Measurements from ENCODE around the gene ADAMTS8. TPM values are rescaled to one million over a fixed set of nuclear protein-coding genes. Genes with fewer than 3 reads are reported as not detected.

ADAMTS8 gene
- total RNA-seq, 2 donors from 2014 or later: 1.00 to 4.0 TPM

GRCh38 chr11:130434521-130435223, 6.3 kb upstream of the ADAMTS8 start:
- no peak overlapping the region for H3K4me3 Mint-ChIP-seq

GRCh38 chr11:130433357-130433756, 4.9 kb upstream of the ADAMTS8 start:
- Histone ChIP-seq H3K4me3 (ENCODE audit: low read length) (no peak overlapping the region), H3K4me1 (ENCODE audit: control insufficient read depth, insufficient read depth, low read length) (no peaks in the 10 kb centered on the region), H3K9me3 (ENCODE audit: control insufficient read depth, low read length) (no peaks in the 10 kb centered on the region), H3K27me3 (ENCODE audit: control insufficient read depth, insufficient read depth, low read length, poor library complexity, severe bottlenecking) (peaks cover 26% of the 10 kb centered on the region), H3K36me3 (ENCODE audit: control insufficient read depth, insufficient read depth, low read length) (no peaks in the 10 kb centered on the region), H3K9ac (ENCODE audit: extremely low read depth, low read length, poor library complexity, severe bottlenecking) (no peak overlapping the region), H3K27ac (ENCODE audit: low read depth, low read length) (no peak overlapping the region)
- Mint-ChIP-seq H3K36me3 (ENCODE audit: low read depth) (no peaks in the 10 kb centered on the region), H3K9me3 (no peaks in the 10 kb centered on the region), H3K4me1 (peaks cover 8% of the 10 kb centered on the region), H3K27me3 (ENCODE audit: insufficient read depth) (peaks cover 33% of the 10 kb centered on the region), H3K4me3 (no peak overlapping the region), H3K27ac (no peak overlapping the region)
- DNase-seq: no peak
- 90 to 93% methylated on average over 3 to 4 of the region's 4 CpGs for WGBS, 2 experiments (ENCODE audit: insufficient coverage in 1 of 2, insufficient read length in 1 of 2)
- no peak for TF ChIP-seq CTCF (conservative IDR thresholded peaks at IDR 0.05)

More at GRCh38 chr11:130434521-130435223, 6.3 kb upstream of the ADAMTS8 start:
- H3K27ac Mint-ChIP-seq: no peak overlapping the region
- peak; percentile 90 for DNase-seq
- peak overlapping the region; percentile 88 for H3K4me3 ChIP-seq (ENCODE audit: low read length)
- H3K4me1 ChIP-seq (ENCODE audit: control insufficient read depth, insufficient read depth, low read length): no peaks in the 10 kb centered on the region
- TF ChIP-seq CTCF (conservative IDR thresholded peaks at IDR 0.05): peak; percentile 75
- no peaks in the 10 kb centered on the region for H3K36me3 ChIP-seq (ENCODE audit: control insufficient read depth, insufficient read depth, low read length)
- H3K4me1 Mint-ChIP-seq: peaks cover 1% of the 10 kb centered on the region
- H3K9ac ChIP-seq (ENCODE audit: extremely low read depth, low read length, poor library complexity, severe bottlenecking): peak overlapping the region; percentile 15
- H3K36me3 Mint-ChIP-seq (ENCODE audit: low read depth): no peaks in the 10 kb centered on the region
- peaks cover 23% of the 10 kb centered on the region for H3K27me3 Mint-ChIP-seq (ENCODE audit: insufficient read depth)
- 1% methylated on average over 13 to 18 of the region's 20 CpGs for WGBS, 2 experiments (ENCODE audit: insufficient coverage in 1 of 2, insufficient read length in 1 of 2)
- no peaks in the 10 kb centered on the region for H3K9me3 Mint-ChIP-seq
- H3K27me3 ChIP-seq (ENCODE audit: control insufficient read depth, insufficient read depth, low read length, poor library complexity, severe bottlenecking): peaks cover 12% of the 10 kb centered on the region
- H3K9me3 ChIP-seq (ENCODE audit: control insufficient read depth, low read length): no peaks in the 10 kb centered on the region
- H3K27ac ChIP-seq (ENCODE audit: low read depth, low read length): no peak overlapping the region

DNA sequence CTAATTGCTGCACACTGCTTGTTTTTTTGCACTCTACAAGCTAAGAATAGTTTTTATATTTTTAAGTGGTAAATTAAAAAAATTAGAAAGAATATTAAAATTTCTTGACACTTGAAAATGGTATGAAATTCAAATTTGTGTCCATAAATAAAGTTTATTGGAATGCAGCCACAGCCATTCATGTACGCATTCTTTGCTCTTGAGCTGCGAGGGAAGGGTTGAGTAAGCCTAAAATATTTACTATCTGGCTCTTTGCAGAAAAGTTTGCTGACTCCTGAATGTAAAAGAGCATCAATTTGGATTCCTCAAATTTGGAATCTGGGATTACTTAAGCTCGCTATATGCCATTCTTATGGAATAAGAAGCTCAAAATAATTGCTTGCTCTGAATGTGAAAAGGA, 3.4 kb upstream of the ADAMTS8 start:
- Histone ChIP-seq H3K27ac (ENCODE audit: low read depth, low read length) (no peak overlapping the region), H3K4me3 (ENCODE audit: low read length) (no peak overlapping the region), H3K27me3 (ENCODE audit: control insufficient read depth, insufficient read depth, low read length, poor library complexity, severe bottlenecking) (peaks cover 37% of the 10 kb centered on the region), H3K36me3 (ENCODE audit: control insufficient read depth, insufficient read depth, low read length) (no peaks in the 10 kb centered on the region), H3K4me1 (ENCODE audit: control insufficient read depth, insufficient read depth, low read length) (no peaks in the 10 kb centered on the region), H3K9ac (ENCODE audit: extremely low read depth, low read length, poor library complexity, severe bottlenecking) (no peak overlapping the region), H3K9me3 (ENCODE audit: control insufficient read depth, low read length) (no peaks in the 10 kb centered on the region)
- H3K27ac Mint-ChIP-seq: no peak overlapping the region
- DNase-seq: no peak
- H3K36me3 Mint-ChIP-seq (ENCODE audit: low read depth): no peaks in the 10 kb centered on the region
- 88 to 89% methylated on average over 3 of the region's 3 CpGs for WGBS, 2 experiments (ENCODE audit: insufficient coverage in 1 of 2, insufficient read length in 1 of 2)
- no peak for TF ChIP-seq CTCF (conservative IDR thresholded peaks at IDR 0.05)
- H3K9me3 Mint-ChIP-seq: no peaks in the 10 kb centered on the region
- peaks cover 14% of the 10 kb centered on the region for H3K4me1 Mint-ChIP-seq
- H3K4me3 Mint-ChIP-seq: no peak overlapping the region
- H3K27me3 Mint-ChIP-seq (ENCODE audit: insufficient read depth): peaks cover 36% of the 10 kb centered on the region
